ACC112 (cell line): Measurements from ENCODE around the gene ALPK1.
"Not testable (repeated sequence)": the region's sequence is repeated elsewhere in the genome, so short reads cannot be mapped to it uniquely, and the experiment has no call there.

Source experiments
- H2AFZ ChIP-seq: fragments of 200-600 bp; sonication (generic); one replicate; pipeline ENCODE4 v1.6.0; 2017; ENCODE audit warnings: antibody characterized with exemption, low read length; ENCODE audit not compliant: unreplicated experiment
- H3K27ac ChIP-seq: fragments of 200-600 bp; sonication (generic); 2 replicates; pipeline ENCODE4 v1.5.1; 2014; ENCODE audit warnings: low read depth, mild to moderate bottlenecking, antibody characterized with exemption, low read length, moderate library complexity
- H3K27me3 ChIP-seq: fragments of 200-600 bp; sonication (generic); 2 replicates; pipeline ENCODE4 v1.6.1; 2014; ENCODE audit warnings: mild to moderate bottlenecking, antibody characterized with exemption, low read length, moderate library complexity, mixed read lengths; ENCODE audit not compliant: insufficient read depth
- H3K36me3 ChIP-seq: fragments of 200-600 bp; sonication (generic); 2 replicates; pipeline ENCODE4 v1.6.1; 2016; ENCODE audit warnings: mild to moderate bottlenecking, antibody characterized with exemption, low read length, moderate library complexity, mixed read lengths; ENCODE audit not compliant: insufficient read depth
- H3K4me1 ChIP-seq: fragments of 200-600 bp; sonication (generic); one replicate; pipeline ENCODE4 v1.6.1; 2016; ENCODE audit warnings: low read length, mixed read lengths; ENCODE audit not compliant: insufficient read depth, unreplicated experiment, control insufficient read depth
- H3K4me3 ChIP-seq: fragments of 200-600 bp; sonication (generic); 2 replicates; pipeline ENCODE4 v1.5.1; 2014; ENCODE audit warnings: mild to moderate bottlenecking, low read depth, low read length
- H3K79me2 ChIP-seq: fragments of 200-600 bp; sonication (generic); one replicate; pipeline ENCODE4 v1.6.0; 2016; ENCODE audit warnings: low read length; ENCODE audit not compliant: control insufficient read depth, unreplicated experiment, insufficient read depth

ALPK1 gene

GRCh38 chr4:112276113-112276512, 21.1 kb upstream of the ALPK1 start:
- no peak overlapping the region for H3K27ac ChIP-seq
- no peaks in the 10 kb centered on the region for H3K79me2 ChIP-seq
- H3K4me3 ChIP-seq, result no peak overlapping the region
- peaks cover 5% of the 10 kb centered on the region for H3K4me1 ChIP-seq
- H3K36me3 ChIP-seq, result peaks cover 11% of the 10 kb centered on the region; the same call in 1 of the 2 replicates
- H2AFZ ChIP-seq, result no peak overlapping the region
- no peaks in the 10 kb centered on the region for H3K27me3 ChIP-seq

GRCh38 chr4:112277220-112277619, 19.9 kb upstream of the ALPK1 start:
- H2AFZ ChIP-seq, result no peak overlapping the region
- no peak overlapping the region for H3K27ac ChIP-seq
- no peaks in the 10 kb centered on the region for H3K79me2 ChIP-seq
- no peak overlapping the region for H3K4me3 ChIP-seq
- H3K36me3 ChIP-seq, result peaks cover 11% of the 10 kb centered on the region; the same call in 1 of the 2 replicates
- H3K27me3 ChIP-seq, result no peaks in the 10 kb centered on the region
- peaks cover 5% of the 10 kb centered on the region for H3K4me1 ChIP-seq

- Histone ChIP-seq H3K79me2 (peaks cover 2% of the 10 kb centered on the region), H3K27me3 (no peaks in the 10 kb centered on the region), H2AFZ (no peak overlapping the region), H3K36me3 (peaks cover 11% of the 10 kb centered on the region; the same call in 1 of the 2 replicates), H3K4me1 (peaks cover 5% of the 10 kb centered on the region), H3K27ac (no peak overlapping the region), H3K4me3 (no peak overlapping the region)
Observed at GRCh38 chr4:112277705-112278448, 19.3 kb upstream of the ALPK1 start.

GRCh38 chr4:112279025-112279881, 17.9 kb upstream of the ALPK1 start:
- H3K4me3 ChIP-seq, result no peak overlapping the region
- H3K27ac ChIP-seq, result no peak overlapping the region
- peaks cover 13% of the 10 kb centered on the region for H3K79me2 ChIP-seq
- no peaks in the 10 kb centered on the region for H3K27me3 ChIP-seq
- H3K36me3 ChIP-seq, result peaks cover 11% of the 10 kb centered on the region; the same call in 1 of the 2 replicates
- H3K4me1 ChIP-seq, result no peaks in the 10 kb centered on the region
- H2AFZ ChIP-seq, result no peak overlapping the region

GRCh38 chr4:112279882-112280315, 17.3 kb upstream of the ALPK1 start:
- H2AFZ ChIP-seq, result no peak overlapping the region
- peaks cover 17% of the 10 kb centered on the region for H3K79me2 ChIP-seq

GRCh38 chr4:112280386-112281056, 16.6 kb upstream of the ALPK1 start:
- H3K36me3 ChIP-seq, result peaks cover 11% of the 10 kb centered on the region; the same call in 1 of the 2 replicates
- no peaks in the 10 kb centered on the region for H3K4me1 ChIP-seq
- H3K27ac ChIP-seq, result no peak overlapping the region
- no peak overlapping the region for H2AFZ ChIP-seq
- H3K27me3 ChIP-seq, result no peaks in the 10 kb centered on the region
- peaks cover 24% of the 10 kb centered on the region for H3K79me2 ChIP-seq
- no peak overlapping the region for H3K4me3 ChIP-seq

More at GRCh38 chr4:112279882-112280315, 17.3 kb upstream of the ALPK1 start:
- Histone ChIP-seq H3K27me3 (no peaks in the 10 kb centered on the region), H3K36me3 (peaks cover 11% of the 10 kb centered on the region; the same call in 1 of the 2 replicates), H3K4me3 (no peak overlapping the region), H3K4me1 (no peaks in the 10 kb centered on the region), H3K27ac (no peak overlapping the region)

GRCh38 chr4:112281895-112282398, 15.2 kb upstream of the ALPK1 start:
- not testable (repeated sequence) for H3K4me1 ChIP-seq, H3K27ac ChIP-seq, H3K4me3 ChIP-seq, H3K27me3 ChIP-seq, H2AFZ ChIP-seq, H3K36me3 ChIP-seq
- H3K79me2 ChIP-seq, result peaks cover 24% of the 10 kb centered on the region

- no peaks in the 10 kb centered on the region for H3K27me3 ChIP-seq
- H3K27ac ChIP-seq, result no peak overlapping the region
- no peaks in the 10 kb centered on the region for H3K4me1 ChIP-seq
- H3K79me2 ChIP-seq, result peaks cover 24% of the 10 kb centered on the region
- no peak overlapping the region for H2AFZ ChIP-seq
- H3K36me3 ChIP-seq, result no peaks in the 10 kb centered on the region
- H3K4me3 ChIP-seq, result no peak overlapping the region; the same call in 1 of the 2 replicates
Observed at GRCh38 chr4:112282860-112283667, 14.1 kb upstream of the ALPK1 start.

GRCh38 chr4:112284166-112284565, 13.0 kb upstream of the ALPK1 start:
- H3K79me2 ChIP-seq, result peaks cover 24% of the 10 kb centered on the region
- no peaks in the 10 kb centered on the region for H3K36me3 ChIP-seq
- no peak overlapping the region for H2AFZ ChIP-seq
- peak overlapping the region; percentile 91 for H3K4me3 ChIP-seq
- H3K27ac ChIP-seq, result no peak overlapping the region
- H3K27me3 ChIP-seq, result no peaks in the 10 kb centered on the region
- H3K4me1 ChIP-seq, result no peaks in the 10 kb centered on the region
